Measurements from ENCODE around the gene DISP3.

GRCh38 chr1:11539850-11540772 lies 61.2 kb downstream of the DISP3 start:
- TF ChIP-seq CTCF (IDR thresholded peaks at IDR 0.05), result no peak
- no peak for TF ChIP-seq POLR2A (IDR thresholded peaks at IDR 0.05)

Measured in thyroid gland (tissue), 4 donors.